NCI-H748 treated with DMSO at 0.1 percent for 48 hours (cell line): Measurements from ENCODE around the gene FUCA1.
A peak's percentile ranks its signal among the peaks of the same experiment; 100 is the strongest.
"Not testable (repeated sequence)": the region's sequence is repeated elsewhere in the genome, so short reads cannot be mapped to it uniquely, and the experiment has no call there.

Source experiments
- DNase-seq: peaks from one replicate; lab custom pipeline; 2025; lab: John Stamatoyannopoulos, UW

The FUCA1 gene

DNA sequence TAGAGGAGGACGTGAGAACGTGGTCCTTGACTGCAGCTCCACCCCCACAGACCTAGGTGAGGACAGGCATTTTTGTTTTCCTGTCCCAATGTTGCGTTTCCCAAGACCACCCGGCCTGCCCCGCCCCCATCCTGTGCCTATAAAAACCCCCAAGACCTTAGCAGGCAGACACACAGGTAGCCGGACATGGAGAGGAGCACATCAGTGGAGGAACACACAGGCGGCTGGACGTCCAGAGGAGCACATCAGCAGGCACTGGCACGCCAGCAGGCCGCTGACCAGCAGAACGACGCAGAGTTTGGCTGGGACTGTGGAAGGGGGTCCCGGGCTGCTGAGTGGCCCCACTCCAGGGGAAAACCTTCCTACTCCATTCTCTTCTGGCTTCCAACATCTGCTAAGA, 30.2 kb downstream of the FUCA1 start:
- no peak for DNase-seq

DNA sequence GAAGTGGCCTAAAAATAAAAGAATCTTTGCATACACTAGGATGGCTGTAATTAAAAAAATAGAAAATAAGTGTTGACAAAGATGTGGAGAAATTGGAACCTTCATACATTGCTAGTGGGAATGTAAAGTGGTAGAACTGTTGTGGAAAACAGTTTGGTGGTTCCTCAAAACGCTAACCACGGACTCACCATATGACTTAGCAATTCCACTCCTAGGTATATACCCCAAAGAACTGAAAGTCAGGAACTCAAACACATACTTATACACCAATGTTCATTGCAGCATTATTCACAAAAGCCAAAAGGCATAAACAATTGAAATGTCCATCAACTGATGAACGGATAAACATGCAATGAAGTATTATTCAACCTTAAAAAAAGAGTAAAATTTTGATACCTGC, 32.1 kb downstream of the FUCA1 start:
- DNase-seq: no peak

DNA sequence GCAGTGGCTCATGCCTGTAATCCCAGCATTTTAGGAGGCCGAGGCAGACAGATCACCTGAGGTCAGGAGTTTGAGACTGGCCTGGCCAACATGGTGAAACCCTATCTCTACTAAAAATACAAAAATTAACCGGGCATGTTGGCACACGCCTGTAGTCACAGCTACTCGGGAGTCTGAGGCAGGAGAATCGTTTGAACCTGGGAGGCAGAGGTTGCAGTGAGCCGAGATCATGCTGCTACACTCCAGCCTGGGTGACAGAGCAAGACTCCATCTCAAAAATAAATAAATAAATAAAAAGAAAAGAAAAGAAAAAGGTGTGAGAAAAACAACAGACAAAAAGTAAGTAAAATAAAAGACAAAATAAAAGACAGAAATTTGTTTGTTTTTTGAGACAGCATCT, 33.9 kb downstream of the FUCA1 start:
- DNase-seq: not testable (repeated sequence)

DNA sequence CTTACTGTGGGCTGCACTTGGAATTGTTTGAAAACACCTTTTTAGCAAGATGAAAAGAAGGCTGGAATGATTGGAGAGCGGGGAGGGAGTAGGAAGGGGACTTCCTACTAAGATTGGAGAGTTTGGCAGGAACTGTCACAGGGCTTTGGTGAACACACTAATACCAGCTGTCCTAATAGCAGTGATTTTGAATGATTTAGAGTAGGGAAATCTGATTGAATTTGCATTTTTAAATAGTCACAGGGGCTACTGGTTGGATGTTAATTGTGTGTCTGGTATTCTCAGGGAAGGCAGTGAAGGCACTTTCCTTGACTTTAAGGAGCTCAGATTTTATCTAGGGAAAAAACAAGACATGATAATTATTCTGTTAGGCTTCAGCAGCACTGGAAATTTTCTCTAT, 40.4 kb downstream of the FUCA1 start:
- DNase-seq: no peak

DNA sequence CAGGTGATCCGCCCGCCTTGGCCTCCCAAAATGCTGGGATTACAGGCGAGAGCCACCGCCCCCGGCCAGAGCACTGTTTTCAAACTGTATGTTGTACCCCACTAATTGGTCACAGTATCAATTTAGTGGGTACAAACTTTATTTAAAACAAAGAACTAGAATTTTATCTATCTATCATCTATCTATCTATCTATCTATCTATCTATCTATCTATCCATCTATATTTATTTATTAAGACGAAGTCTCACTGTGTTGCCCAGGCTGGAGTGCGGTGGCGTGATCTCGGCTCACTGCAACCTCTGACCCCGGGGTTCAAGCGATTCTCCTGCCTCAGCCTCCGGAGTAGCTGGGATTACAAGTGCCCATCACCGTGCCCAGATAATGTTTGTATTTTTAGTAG, 41.5 kb downstream of the FUCA1 start:
- not testable (repeated sequence) for DNase-seq

DNA sequence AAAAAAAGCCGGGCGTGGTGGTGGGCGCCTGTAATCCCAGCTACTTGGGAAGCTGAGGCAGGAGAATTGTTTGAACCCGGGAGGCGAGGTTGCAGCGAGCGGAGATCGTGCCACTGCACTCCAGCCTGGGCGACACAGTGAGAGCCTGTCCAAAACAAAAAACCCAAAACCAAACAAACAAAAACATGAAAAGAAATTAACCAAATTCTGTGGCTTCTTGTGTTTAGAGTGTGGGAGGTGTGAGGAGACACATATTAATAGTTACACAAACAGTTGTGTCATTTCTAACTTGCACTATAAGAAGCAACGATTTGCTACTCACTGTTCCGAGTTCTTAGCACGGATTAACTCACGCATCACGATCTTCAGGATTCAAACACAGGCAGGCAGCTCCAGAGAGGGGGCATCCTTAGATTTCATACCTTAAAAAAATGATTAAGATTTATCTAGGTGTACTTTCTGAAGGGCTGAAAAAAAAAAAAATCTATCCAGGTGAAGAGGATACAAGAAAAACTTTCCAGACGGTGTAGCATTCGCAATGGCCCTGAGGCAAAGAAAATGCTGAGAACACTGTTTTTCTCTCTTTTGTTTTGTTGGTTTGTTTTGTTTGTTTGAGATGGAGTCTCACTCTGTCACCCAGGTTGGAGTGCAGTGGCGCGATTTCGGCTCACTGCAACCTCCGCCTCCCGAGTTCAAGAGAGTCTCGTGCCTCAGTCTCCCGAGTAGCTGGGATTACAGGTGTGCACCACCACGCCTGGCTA, 42.1 kb downstream of the FUCA1 start:
- DNase-seq: no peak

DNA sequence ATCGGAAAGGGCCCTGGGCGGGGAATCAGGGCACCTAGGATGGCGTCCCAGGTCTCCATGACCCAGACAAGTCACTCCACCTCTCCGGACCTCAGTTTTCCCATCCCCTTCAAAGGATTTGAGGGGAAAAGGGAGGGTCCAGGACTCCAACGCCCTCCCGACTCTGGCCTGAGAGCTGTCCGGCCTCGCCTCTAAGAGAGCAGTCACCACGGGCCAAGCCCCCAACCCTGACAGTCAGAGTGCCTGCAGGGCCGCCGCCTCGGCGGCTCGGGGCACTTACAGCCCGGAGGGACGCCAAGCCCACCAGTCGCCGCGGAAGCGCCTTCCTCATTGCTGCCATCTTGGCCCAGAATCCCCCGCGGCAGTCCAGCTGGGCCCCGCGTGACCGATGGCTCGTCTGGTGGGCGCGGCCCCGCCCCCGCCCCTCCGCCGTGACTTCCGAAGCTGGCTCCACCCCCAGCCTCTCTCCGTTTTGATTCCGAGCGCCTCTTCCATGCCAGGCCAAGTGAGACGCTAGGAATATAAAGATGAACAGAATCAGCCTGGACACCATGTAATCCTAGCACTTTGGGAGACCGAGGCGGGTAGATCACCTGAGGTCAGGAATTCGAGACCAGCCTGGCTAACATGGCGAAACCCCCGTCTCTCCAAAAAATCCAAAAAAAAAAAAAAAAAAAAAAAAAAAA, 42.9 kb downstream of the FUCA1 start, which contains the start of gene HMGCL:
TSS of gene HMGCL (minus strand) at position 354 of the 686 bp plus-strand sequence. CDS start at position 340, 14 bp downstream.
- peak; percentile 72 for DNase-seq

DNA sequence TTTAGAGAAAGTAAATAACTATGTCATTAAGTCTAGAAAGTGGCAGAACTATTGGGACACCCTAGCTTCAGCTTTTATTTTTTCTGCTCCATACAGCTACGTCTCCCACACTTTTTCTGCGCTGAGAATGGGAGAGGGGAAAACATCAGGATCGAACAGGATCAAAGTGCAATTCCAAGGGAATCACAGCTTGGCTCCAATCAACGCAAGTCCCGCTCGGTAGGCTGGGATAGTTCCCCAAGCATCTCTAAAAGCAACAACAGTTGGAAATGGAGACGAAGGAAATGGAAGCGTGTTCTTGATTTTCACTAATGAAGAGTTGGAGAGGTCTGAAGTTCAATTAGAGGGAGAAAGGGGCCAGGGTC, 43.4 kb downstream of the FUCA1 start:
- DNase-seq: no peak

DNA sequence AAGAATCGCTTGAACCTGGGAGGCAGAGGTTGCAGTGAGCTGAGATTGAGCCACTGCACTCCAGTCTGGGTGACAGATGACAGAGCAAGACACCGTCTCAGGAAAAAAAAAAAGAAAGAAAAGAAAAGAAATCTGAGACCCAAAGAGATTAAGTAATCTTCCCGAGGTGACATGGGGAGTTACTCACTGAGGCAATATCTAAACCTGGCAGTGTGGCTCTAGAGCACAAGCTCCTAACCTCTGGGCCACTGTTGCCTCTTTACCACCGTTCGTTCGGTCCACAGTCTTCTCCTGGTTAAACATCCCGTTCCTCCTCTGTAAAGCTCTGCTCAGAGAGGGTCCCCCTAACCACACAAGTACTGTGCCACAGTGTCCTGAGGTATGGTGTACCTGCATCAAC, 44.3 kb downstream of the FUCA1 start:
- no peak for DNase-seq

DNA sequence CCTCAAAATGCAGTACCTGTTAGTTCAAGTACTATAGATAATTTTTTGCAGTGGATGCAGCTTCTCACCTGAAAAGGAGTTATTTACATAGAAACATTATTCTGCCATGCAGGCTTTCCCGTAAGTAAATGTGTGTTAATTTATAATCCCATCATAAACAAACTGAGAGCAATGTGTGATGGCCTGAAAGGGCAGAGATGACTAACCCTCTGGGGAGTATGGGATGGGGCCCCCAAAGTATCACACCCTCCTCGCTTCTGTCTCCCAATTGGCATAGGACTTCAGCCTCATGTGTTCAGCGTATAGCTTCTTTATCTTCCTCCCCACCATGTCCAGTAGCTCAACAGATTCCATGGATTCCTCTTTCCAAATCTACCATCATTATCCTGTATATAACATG, 50.5 kb downstream of the FUCA1 start:
- no peak for DNase-seq

DNA sequence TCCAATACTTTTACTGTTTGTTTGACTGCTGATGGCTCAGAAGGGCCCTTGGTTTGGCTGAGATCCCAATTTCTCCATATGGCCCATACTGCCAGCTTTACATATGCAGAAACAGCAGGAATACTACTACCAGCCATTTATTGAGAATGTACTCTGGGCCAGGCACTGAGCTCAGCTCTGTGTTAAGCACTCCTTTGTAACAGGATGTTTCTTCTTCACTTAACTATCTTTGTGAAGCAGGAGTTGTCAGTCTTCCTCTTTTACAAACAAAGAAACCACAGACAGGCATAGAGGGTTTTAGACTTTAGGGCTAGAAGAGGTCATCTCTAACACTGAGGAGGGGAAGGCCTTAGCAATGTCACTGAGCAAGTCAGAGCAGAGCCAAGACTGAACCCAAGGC, 51.2 kb downstream of the FUCA1 start:
- DNase-seq: no peak

DNA sequence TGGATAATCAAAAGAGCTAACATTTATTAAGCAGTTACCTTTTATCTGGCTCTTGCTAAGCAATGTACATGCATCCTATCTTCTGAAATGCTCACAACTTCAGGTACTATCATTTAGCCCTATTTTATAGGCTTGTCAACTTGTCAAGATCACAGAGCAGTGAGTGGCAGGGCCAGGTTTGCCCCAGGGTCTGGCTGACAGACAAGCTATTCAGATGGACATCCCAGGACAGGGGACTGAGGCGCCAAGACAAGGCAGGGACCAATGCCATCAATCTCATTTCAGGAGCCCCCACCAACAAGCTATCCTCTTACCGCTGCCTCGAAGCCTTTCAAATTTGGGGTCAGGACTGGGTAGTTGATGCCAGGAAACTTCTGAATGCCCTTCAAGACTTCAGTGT, 51.7 kb downstream of the FUCA1 start:
- no peak for DNase-seq

DNA sequence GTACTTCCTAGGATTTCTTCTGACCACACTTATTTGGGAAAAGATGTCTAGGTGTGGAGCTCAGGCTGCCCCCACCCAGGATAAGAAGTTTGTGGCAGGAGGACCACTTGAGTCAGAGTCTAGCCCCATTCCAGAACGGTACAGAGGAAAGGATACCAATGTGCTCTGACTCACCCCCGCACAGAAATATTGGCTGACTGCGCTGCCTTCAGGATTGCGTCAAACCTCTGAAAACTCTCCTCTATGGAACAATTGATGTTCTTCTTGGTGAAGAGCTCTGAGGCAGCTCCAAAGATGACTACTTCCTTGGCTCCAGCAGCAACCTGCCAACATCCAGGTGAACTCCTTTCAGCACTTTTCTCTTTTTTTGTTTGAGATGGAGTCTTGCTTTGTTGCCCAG, 54.1 kb downstream of the FUCA1 start:
- DNase-seq: no peak

DNA sequence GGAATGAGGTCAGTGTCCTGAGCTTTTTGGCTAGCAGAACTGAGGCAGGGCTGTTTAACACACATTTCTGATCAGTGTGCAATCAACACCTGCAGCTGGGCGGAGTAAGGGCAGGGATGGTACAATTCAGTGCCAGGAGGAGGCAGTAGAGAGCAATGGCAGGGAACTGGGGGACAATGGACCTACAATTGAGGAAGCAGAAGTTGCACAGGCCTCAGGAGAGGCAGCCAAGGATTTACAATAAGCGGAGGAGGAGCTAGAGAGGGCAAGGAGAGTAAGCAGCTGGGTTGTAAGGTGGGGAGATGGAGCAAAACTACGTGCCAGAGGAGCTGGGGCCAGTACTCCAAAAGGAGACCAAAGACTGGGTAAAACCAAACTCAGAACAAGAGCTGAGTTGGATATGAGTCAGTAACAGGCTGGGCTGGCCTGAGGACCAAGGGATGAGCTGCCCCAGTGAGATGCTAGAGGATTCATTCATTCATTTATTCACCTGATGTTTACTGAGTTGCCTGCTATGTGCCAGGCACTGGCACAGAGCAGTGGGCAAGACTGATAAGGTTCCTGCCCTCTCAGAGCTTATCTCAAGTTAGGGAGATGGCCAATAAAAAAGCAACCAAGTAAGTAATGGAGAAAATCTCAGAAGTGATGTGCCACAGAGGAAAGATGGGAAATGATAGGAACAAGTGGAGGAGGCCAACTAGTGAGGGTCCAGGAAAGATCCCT, 57.1 kb downstream of the FUCA1 start:
- no peak for DNase-seq

DNA sequence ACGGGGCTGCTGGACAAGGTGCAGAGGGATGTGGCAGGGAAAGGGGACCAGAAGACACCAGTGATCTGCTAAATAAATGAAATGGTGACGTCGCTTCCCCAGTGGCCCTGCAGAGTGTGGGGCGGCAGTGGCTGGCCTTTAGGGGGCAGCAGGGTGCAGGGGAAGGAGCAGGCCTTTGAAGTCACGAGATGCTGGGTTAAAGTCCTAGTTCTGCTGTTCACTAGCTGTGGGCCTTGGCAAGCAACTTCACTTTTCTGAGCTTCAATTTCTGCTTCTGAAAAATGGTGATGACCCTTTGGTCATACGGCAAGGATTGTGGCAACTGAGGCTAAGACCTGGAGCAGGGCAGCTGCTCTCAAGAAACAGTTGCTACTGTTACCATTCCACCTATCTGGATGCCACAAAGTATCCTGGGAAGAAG, 58.3 kb downstream of the FUCA1 start:
- DNase-seq: peak; percentile 25

DNA sequence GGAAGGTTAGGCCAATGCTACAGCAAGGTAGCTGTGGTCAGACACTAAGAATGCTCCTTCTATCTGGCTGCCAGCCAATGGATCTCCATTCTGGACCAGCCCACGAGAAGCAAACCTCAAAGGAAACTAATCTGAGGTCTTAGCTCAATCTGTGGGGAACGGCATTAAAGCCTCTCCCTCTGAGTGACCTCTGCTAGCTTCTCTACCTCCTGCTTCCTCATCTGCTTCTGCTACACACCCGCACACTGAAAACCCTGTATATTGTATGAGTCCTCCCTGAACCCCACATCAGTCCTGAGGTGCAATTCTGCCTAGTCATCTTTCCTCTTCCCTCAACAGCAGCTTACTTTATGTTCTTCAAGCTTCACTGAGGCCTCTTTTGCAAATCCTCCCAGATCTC, 60.6 kb downstream of the FUCA1 start:
- no peak for DNase-seq

DNA sequence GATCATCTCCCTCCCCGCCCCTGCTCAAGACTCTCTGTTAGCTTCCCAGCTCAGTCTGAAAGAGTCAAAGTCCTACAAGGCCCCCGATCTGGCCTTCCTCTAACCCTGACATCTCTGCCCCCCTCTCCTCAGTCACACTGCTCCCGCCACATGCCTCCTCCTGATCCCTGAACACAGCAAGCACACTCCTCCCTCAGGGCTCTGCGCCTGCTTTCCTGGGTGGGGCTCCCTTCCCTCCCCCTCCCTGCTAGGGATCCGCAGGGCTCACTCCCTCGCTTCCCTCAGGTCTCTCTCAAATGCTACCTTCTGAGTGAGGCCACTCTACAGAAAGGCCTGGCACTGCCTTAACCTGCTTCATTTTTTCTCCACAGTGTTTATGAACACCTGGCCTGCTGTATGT, 61.8 kb downstream of the FUCA1 start:
- no peak for DNase-seq

DNA sequence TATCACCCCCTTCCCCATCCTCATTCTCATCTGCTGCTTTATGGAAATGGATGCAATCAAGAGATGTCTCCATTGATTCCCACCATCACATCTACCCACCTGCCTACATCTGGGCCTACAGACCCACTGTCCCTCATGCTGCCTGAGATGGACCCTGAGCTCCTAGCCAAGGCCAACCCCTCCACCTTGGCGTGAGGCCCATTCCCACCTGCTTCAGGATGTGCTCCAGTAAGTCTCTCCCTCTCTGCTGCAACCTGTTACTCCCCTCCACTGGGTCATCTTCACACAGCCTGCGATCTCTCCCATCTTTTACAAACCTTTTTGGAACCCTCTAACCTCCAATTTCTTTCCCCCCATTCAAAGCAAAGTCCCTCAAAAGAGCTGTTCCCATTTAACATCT, 63.1 kb downstream of the FUCA1 start:
- no peak for DNase-seq

DNA sequence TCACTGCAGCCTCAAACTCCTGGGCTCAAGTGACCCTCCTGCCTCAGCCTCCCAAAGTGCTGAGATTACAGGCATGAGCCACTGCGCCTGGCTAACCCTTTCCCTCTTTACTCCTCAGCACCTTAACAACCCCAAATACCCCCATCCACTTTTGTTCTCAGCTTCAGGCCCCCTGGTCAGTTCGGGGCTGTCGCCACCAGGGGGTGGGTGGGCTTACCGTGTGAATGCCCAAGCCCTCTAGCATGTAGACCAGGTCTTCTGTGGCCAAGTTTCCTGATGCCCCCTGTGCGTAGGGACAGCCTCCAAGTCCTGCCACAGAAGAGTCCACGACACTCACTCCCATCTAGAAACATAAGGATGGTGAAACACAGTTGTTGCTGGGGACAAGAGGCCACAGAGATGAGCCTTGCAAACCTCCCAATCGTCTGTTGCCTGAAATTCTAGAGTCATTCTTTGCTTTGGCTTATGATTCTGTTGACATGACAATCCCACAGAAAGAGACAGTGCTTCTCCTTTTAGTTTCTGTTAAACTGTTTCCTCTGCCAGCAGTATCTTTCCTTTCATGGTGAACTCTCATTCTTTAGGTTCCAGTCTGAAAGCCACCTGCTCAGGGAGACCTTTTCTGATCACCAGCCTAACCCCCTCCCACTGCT, 63.8 kb downstream of the FUCA1 start:
- no peak for DNase-seq

DNA sequence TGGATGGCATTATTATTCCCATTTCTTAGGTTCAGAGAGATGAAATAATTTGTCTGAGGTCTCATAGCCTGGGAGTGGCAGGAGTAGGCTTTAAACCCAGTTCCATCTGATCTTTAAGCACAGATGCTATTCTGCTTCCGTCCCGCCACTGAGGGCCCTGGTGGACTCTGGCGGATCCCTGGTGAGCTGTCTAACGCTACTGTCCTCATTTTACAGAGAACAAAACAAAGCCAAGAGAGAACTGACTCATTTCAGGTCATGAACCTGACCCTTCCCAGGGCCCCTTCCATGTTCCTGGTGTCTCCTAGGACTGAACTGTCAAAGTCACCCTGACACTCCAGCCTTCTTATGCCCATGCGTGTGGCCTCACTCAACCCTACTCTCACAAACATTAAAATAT, 64.4 kb downstream of the FUCA1 start:
- DNase-seq: no peak

DNA sequence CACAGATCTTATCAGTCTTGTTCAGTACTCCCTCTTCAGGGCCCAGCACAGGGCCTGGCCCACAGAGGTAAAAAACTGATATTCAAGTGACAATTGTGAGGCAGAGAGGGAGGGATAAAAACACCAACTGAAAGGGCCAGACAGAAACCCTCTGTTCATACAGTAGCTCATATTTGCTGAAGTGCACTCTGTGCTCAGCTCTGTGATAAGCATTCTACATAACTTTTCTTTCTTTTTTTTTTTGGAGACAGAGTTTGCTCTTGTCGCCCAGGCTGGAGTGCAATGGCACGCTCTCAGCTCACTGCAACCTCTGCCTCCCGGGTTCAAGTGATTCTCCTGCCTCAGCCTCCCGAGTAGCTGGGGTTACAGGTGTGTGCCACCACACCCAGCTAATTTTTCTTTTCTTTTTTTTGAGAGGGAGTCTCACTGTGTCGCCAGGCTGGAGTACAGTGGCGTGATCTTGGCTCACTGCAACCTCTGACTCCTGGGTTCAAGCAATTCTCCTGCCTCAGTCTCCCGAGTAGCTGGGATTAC, 65.2 kb downstream of the FUCA1 start:
- not testable (repeated sequence) for DNase-seq

DNA sequence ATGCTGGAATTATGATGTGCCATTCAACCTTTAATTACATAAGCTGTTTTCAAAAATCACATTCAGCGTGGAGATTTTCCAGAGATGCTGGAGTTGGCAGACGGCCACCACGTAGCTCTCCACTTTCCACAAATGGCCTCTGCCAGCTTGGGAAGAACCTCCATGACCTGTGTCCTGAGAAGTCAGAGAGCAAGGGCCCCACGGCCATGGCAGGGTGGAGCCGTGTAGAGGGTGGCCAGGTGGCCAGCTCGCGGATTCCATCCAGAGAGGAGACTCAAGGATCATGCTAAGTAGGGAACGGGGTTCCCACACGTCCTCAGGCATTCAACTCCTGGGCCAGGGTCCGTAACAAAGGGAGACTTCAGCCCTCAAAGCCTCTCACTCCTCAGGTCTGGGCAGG, 66.2 kb downstream of the FUCA1 start:
- no peak for DNase-seq
